GM12865 (cell line): Measurements from ENCODE around the gene FSTL5.

ENCODE experiments used
- DNase-seq: peaks from one replicate; pipeline ENCODE4 v3.0.0; 2010; ENCODE audit warnings: low read depth
- H3K4me3 ChIP-seq: 2 replicates; pipeline ENCODE4 v1.5.1; 2011; ENCODE audit warnings: mild to moderate bottlenecking, low read depth, low read length, control low read depth
- TF ChIP-seq, protein P1 (sequence below): IDR thresholded peaks from 2 replicates; pipeline ENCODE4 v1.5.1; 2011; ENCODE audit warnings: low read length, control low read depth, low read depth, inconsistent platforms; ENCODE audit not compliant: insufficient read depth; ENCODE audit errors: missing control alignments

Gene FSTL5

DNA sequence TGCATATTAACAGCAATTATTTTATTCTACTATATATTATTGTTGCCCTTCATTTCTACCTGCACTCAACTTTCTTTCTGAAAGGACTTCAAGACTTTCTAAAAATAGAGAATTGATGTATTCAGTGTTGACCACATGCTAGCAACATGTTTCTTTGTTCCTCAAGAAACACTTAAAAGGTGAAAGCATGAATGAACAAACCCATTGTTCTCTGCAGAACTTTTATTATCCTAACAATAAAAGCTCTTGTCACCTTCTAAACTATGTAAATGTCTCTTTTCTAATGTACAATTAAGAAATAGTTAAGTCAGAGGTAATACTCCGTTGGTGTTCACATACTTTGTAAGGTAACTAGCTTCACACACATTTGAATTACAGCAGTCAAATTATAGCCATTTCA lies 638.7 kb downstream of the FSTL5 start:
- H3K4me3 ChIP-seq, result no peak overlapping the region
- no peak for DNase-seq
- TF ChIP-seq, protein P1, sequence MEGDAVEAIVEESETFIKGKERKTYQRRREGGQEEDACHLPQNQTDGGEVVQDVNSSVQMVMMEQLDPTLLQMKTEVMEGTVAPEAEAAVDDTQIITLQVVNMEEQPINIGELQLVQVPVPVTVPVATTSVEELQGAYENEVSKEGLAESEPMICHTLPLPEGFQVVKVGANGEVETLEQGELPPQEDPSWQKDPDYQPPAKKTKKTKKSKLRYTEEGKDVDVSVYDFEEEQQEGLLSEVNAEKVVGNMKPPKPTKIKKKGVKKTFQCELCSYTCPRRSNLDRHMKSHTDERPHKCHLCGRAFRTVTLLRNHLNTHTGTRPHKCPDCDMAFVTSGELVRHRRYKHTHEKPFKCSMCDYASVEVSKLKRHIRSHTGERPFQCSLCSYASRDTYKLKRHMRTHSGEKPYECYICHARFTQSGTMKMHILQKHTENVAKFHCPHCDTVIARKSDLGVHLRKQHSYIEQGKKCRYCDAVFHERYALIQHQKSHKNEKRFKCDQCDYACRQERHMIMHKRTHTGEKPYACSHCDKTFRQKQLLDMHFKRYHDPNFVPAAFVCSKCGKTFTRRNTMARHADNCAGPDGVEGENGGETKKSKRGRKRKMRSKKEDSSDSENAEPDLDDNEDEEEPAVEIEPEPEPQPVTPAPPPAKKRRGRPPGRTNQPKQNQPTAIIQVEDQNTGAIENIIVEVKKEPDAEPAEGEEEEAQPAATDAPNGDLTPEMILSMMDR, result no peak

DNA sequence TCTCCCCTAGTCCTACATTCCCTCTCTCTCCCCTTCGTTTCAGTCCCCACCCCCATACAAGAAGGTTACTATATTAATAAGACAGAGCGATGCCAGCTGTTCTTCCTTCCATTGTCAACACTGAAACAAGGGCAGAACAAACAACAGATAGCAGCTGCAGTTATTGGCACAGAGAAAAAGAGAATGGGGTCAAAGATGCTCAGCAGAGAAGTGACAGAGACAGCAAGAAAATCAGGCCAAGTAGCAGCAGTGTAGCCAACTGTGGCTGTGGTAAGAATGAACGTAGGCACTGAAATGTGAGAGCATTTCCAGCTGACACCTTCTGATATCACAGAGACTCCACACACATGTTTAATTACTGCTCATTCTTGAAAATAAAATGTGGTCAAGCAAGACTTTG lies 641.8 kb downstream of the FSTL5 start:
- DNase-seq, result no peak

DNA sequence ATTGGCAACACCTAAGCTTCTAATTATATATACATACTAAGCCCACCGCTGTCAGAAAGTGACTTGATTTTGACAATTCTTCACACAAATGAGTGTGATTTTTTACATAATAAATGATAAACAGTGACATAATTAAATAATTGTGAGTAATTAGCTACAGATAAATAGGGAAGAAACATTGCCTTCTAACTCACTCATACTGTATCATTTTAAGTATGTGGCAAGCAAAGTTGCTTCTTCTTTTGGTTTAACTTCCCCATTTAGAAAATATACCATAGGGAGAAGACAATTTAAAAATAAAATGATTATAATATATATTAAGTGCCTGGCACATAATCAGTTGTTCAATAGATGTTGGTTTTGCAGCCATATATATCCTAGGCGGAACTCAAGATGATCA lies 644.2 kb downstream of the FSTL5 start:
- TF ChIP-seq, protein P1, result no peak
- DNase-seq, result no peak
- no peak overlapping the region for H3K4me3 ChIP-seq

More for the DNA sequence above, 641.8 kb downstream of the FSTL5 start:
- TF ChIP-seq, protein P1, result no peak
- no peak overlapping the region for H3K4me3 ChIP-seq

DNA sequence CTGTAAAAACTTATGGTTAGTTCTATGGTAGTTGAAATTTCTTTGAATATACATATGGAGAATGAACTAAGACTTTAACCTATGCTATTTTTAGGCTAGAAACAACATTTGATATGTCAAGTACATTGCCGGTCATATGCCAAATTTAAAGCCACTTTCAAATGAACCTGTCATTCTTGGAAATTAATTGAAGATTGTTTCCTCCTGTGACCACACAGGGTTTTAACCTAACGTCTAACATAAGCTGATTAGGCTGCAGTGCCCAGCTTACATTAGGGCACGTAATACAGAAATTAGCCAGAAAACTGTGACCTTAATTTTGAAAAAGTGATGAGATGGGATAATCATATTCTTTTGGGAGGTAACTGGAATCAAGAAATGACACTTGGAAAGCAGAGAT lies 645.9 kb downstream of the FSTL5 start:
- no peak for DNase-seq
- TF ChIP-seq, protein P1, result no peak

DNA sequence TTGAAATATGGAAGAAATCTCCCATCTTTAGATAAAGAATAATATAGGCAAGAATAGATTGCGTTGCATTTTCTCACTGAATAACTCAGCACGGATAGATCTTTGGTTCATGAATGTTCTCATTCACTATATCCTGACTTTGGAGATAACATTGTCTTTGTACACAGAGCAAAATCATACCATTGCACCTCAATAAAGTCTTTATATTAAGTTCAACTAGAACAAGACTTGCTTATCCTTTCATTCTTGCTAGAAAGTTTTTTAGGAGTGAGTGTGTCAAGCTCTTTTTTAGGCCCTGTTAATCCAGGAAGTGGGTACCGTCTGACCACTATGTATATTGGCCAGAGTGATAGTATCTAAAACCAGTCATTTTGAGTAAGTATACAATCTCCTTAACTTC lies 658.7 kb downstream of the FSTL5 start:
- H3K4me3 ChIP-seq, result no peak overlapping the region
- TF ChIP-seq, protein P1, result no peak
- no peak for DNase-seq

More for the DNA sequence above, 645.9 kb downstream of the FSTL5 start:
- H3K4me3 ChIP-seq, result no peak overlapping the region

DNA sequence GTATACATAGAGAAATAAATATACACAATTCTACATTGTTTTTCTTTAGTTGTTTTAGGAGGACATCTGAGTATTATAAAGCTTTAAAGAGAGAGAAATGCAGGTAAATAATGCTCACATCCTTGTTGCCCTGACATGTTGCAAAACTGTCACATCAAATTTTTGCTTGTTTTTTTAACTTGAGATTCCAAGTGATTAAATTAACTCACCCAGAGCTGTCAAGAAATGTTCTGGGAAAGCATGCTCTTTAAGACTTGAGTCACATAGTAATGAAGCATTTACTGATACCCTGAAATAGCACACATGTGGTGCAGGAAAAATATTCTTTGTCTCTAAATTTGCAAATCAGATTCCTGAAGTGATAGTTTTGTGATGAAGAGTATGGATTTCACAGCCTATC lies 665.6 kb downstream of the FSTL5 start:
- TF ChIP-seq, protein P1, result no peak
- DNase-seq, result no peak
- no peak overlapping the region for H3K4me3 ChIP-seq

DNA sequence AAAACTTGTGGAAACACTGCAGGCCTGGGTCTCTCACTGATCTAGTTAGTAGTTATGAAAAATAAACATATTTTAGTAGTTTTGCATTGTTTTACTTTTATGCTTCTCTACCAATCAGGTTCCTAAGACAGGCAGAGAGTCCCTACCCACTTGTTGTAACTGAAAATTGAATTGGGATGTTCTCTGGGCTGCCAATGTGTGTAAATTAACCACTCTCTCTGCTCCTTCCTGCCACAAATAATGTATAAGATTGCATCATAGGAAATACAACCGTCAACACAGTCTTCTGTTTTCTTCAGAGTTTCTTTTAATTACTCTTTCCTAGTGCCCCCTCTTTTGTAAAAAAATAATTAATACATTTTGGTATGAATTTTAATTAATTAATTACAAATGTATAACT lies 677.3 kb downstream of the FSTL5 start:
- TF ChIP-seq, protein P1, result no peak
- no peak overlapping the region for H3K4me3 ChIP-seq
- DNase-seq, result no peak
